SK-N-SH treated with all-trans-retinoic acid at 6 μM for 48 hours (cell line): ENCODE data around the gene NBPF4.
"Not testable (repeated sequence)": the region's sequence is repeated elsewhere in the genome, so short reads cannot be mapped to it uniquely, and the experiment has no call there.

ENCODE experiments used
- ARNTL ChIP-seq: fragments of 450-650 bp; formaldehyde crosslinking; IDR thresholded peaks from 2 replicates; pipeline ENCODE4 v1.5.0; 2020; ENCODE audit warnings: low read depth, mild to moderate bottlenecking, moderate library complexity, borderline replicate concordance
- CREB5 ChIP-seq: fragments of 250-450 bp; sonication (Bioruptor Pico); IDR thresholded peaks from 2 replicates; pipeline ENCODE4 v1.5.1; 2020; ENCODE audit warnings: low read depth, mild to moderate bottlenecking, moderate library complexity
- GLIS3 ChIP-seq: fragments of 250-450 bp; sonication (Bioruptor Pico); IDR thresholded peaks from 2 replicates; pipeline ENCODE4 v1.5.0; 2020; ENCODE audit warnings: mild to moderate bottlenecking, moderate library complexity
- OSR1 ChIP-seq: fragments of 250-450 bp; sonication (Bioruptor Pico); IDR thresholded peaks from 2 replicates; pipeline ENCODE4 v1.8.0; 2022; ENCODE audit warnings: moderate library complexity, mild to moderate bottlenecking, inconsistent platforms
- PATZ1 ChIP-seq: fragments of 250-450 bp; sonication (Bioruptor Pico); IDR thresholded peaks from 2 replicates; pipeline ENCODE4 v1.8.0; 2020; ENCODE audit warnings: mild to moderate bottlenecking, moderate library complexity, borderline replicate concordance
- RARB ChIP-seq: fragments of 250-450 bp; sonication (Bioruptor Pico); IDR thresholded peaks from 2 replicates; pipeline ENCODE4 v1.8.0; 2021; ENCODE audit warnings: mild to moderate bottlenecking, moderate library complexity
- TCF4 ChIP-seq: fragments of 250-450 bp; sonication (Bioruptor Pico); IDR thresholded peaks from 2 replicates; pipeline ENCODE4 v1.8.0; 2021; ENCODE audit warnings: mild to moderate bottlenecking, moderate library complexity, borderline replicate concordance
- TSHZ2 ChIP-seq: fragments of 250-450 bp; sonication (Bioruptor Pico); IDR thresholded peaks from 2 replicates; pipeline ENCODE4 v1.5.0; 2020; ENCODE audit warnings: mild to moderate bottlenecking, moderate library complexity
- ZFP30 ChIP-seq: fragments of 450-650 bp; formaldehyde crosslinking; IDR thresholded peaks from 2 replicates; pipeline ENCODE4 v1.5.0; 2022; ENCODE audit warnings: mild to moderate bottlenecking, moderate library complexity
- ZNF565 ChIP-seq: fragments of 450-650 bp; formaldehyde crosslinking; conservative IDR thresholded peaks from 2 replicates; pipeline ENCODE4 v1.5.0; 2020; ENCODE audit warnings: low read depth, mild to moderate bottlenecking, moderate library complexity
- ZNF70 ChIP-seq: fragments of 450-650 bp; formaldehyde crosslinking; IDR thresholded peaks from 2 replicates; pipeline ENCODE4 v1.5.0; 2020; ENCODE audit warnings: mild to moderate bottlenecking, moderate library complexity

GRCh38 chr1:108214641-108215465 is 29.0 kb downstream of the NBPF4 start:
- TF ChIP-seq RARB (CRISPR knock-in tag); GLIS3 (CRISPR knock-in tag); ARNTL (CRISPR knock-in tag); OSR1 (CRISPR knock-in tag); TCF4; ZNF565 (CRISPR knock-in tag); ZNF70; TSHZ2 (CRISPR knock-in tag); PATZ1 (CRISPR knock-in tag); CREB5; ZFP30 (CRISPR knock-in tag): not testable (repeated sequence)
